ENCODE results near the gene PARD3B.

DNA sequence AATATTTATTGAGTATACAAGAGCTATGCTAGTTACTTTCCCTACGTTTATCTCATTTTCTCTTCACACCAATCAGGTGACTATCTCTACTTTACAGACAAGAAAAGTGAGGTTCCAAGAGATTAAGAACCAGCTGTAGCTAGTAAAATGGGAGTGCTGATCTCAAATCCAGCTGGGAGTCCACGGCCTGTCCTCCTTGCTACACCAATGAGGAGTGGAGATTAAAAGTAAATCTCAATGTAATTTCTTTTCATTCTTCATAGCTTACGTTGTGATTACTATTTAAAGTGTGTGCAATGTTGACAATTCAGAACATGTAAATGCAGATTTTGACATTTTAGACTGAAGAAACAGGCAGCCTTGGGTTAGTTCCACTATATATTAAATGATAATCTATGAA is 1083.1 kb downstream of the PARD3B start:
- TF ChIP-seq CTCF (IDR thresholded peaks at IDR 0.05) = no peak
- no peak for TF ChIP-seq POLR2A (IDR thresholded peaks at IDR 0.05)
- TF ChIP-seq POLR2AphosphoS5 (IDR thresholded peaks at IDR 0.05) = no peak
- no peak for TF ChIP-seq EP300 (IDR thresholded peaks at IDR 0.05)

Data from sigmoid colon (tissue), 4 donors.